Muscle of leg (tissue), 11 donors: ENCODE measurements around the gene UBASH3A. TPM values are rescaled to one million over a fixed set of nuclear protein-coding genes. Genes with fewer than 3 reads are reported as not detected.

ENCODE experiments used
- DNase-seq: peaks from one replicate; pipeline ENCODE4 v3.0.0; 2013
- H3K27ac ChIP-seq: one replicate; pipeline ENCODE4 v1.5.1; 2013; ENCODE audit warnings: mild to moderate bottlenecking, low read length, control low read depth
- H3K27me3 ChIP-seq: one replicate; pipeline ENCODE4 v1.6.1; 2013; ENCODE audit warnings: low read length; ENCODE audit not compliant: control insufficient read depth, insufficient read depth
- H3K36me3 ChIP-seq: one replicate; pipeline ENCODE4 v1.6.1; 2013; ENCODE audit warnings: low read length; ENCODE audit not compliant: control insufficient read depth, insufficient read depth
- H3K4me1 ChIP-seq: one replicate; pipeline ENCODE4 v1.6.1; 2013; ENCODE audit warnings: low read length; ENCODE audit not compliant: control insufficient read depth, insufficient read depth
- H3K4me3 ChIP-seq: one replicate; pipeline ENCODE4 v1.5.1; 2013; ENCODE audit warnings: low read length, control low read depth
- H3K9me3 ChIP-seq: replicated peaks from 2 replicates; pipeline ENCODE4 v1.6.1; 2013; ENCODE audit warnings: low read depth, low read length; ENCODE audit not compliant: control insufficient read depth
- WGBS: methylation state at CpG from one replicate; pipeline ENCODE4 v1.1.5; 2013; ENCODE audit warnings: missing lambda C conversion rate; ENCODE audit not compliant: insufficient coverage; 5-methylcytosine and 5-hydroxymethylcytosine counted together
- polyA plus RNA-seq, 8 donors: library from polyadenylated mRNA; unstranded; fragments of 120-200 nt; gene quantifications; one replicate each; pipeline versions ENCODE4 v1.2.1 to v1.2.3, GENCODE V29; 2013; ENCODE audit warnings: inconsistent platforms in 1 of 8, low replicate concordance in 1 of 8; ENCODE audit not compliant: insufficient read length in 8 of 8, insufficient read depth in 1 of 8
- total RNA-seq: library from RNA; stranded (reverse); fragments of 120-200 nt; gene quantifications from one replicate; pipeline ENCODE4 v1.2.4, GENCODE V29; 2013

UBASH3A gene
- total and polyA plus RNA-seq, 9 donors: 0.04 to 0.09 (median 0.08) TPM; not detected in 5

DNA sequence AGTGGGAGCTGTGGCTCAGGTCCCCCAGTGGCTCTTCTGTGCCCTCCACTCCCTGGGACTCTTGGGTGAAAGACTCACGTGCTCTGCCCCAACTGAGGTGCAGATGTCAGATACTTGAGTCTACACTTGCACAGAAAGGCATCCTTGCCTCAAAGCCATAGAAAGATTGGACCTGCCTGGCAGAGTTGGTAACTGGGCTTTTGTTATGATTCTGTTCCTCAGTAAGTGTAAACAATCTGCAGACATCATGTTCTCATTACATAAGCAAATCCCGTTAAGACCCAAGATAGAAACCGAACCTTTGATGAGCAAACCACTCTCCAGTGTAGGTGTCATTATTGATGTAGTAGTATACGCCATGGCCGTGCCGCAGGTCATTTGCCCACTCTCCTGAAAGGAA lies 82.4 kb downstream of the UBASH3A start:
- Histone ChIP-seq H3K4me3 (no peak overlapping the region), H3K36me3 (no peaks in the 10 kb centered on the region), H3K9me3 (no peaks in the 10 kb centered on the region), H3K4me1 (no peaks in the 10 kb centered on the region), H3K27me3 (no peaks in the 10 kb centered on the region), H3K27ac (no peak overlapping the region)
- 78% methylated on average over 4 of the region's 6 CpGs for WGBS
- no peak for DNase-seq

DNA sequence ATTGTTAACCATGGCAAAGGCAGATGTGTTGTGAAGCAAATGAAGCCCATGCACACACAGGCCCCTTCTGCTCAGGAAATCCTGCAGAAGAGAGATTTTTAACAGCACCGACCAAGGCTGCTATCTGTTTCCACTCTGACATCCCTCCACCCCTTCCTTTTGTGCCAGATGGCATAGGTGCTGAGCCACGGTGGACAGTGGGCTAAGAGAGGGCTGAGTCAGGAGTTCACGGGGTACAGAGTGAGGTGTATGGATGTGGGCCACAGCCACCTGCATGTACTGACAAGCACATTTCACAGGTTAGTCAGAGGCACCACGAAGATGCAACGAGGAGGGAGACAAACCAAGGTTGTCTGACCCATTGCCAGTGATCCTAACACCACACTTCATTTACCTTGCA lies 82.8 kb downstream of the UBASH3A start:
- Histone ChIP-seq H3K9me3 (no peaks in the 10 kb centered on the region), H3K4me3 (no peak overlapping the region), H3K27ac (no peak overlapping the region), H3K36me3 (no peaks in the 10 kb centered on the region), H3K27me3 (no peaks in the 10 kb centered on the region), H3K4me1 (no peaks in the 10 kb centered on the region)
- no peak for DNase-seq
- WGBS: 83% methylated on average over 2 of the region's 5 CpGs

DNA sequence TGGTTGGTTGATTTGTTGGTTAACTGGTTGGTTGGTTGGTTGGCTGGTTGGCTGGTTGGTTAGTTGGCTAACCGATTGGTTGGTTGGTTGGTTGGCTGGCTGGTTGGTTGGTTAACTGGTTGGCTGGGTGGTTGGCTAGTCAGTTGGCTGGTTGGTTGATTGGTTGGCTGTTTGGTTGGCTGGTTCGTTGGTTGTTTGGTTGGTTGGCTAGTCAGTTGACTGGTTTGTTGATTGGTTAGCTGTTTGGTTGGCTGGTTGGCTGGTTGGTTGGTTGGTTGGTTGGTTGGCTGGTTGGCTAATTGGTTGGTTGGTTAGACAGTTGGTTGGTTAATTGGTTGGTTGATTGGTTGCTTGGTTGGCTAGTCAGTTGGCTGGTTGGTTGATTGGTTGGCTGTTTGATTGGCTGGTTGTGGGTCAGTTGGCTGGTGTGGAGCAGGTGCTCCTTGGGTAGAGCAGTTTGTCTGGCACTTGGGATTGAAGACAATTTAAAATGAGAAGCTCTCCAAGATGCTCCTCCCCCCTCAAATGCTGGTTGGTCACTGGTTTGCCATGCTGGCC lies 85.4 kb downstream of the UBASH3A start:
- Histone ChIP-seq H3K4me1 (no peaks in the 10 kb centered on the region), H3K9me3 (no peaks in the 10 kb centered on the region), H3K4me3 (no peak overlapping the region), H3K27ac (no peak overlapping the region), H3K36me3 (no peaks in the 10 kb centered on the region), H3K27me3 (no peaks in the 10 kb centered on the region)
- 44% methylated on average over 2 of the region's 2 CpGs for WGBS
- DNase-seq: no peak

DNA sequence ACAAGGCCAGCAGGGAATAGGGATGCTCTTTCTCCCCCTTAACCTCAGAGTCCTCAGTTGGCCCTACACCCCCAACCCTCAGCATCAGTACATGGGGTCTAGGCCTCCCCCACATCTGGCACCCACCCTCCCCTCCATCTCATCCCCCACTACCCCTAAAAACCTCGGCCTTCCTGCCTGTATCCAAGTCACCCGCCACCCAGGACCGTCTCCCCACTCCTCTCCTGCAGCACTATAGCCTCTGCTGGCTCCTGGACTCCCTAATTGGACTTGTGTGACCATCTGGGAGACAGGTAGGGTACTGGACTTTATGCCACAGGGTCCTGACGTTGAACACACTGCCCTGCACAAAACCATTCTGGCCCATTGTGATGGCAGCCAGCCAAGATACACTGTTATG lies 86.3 kb downstream of the UBASH3A start:
- peaks cover under 1% of the 10 kb centered on the region for H3K27me3 ChIP-seq
- WGBS: 88% methylated on average over 2 of the region's 4 CpGs
- no peak overlapping the region for H3K27ac ChIP-seq
- no peaks in the 10 kb centered on the region for H3K36me3 ChIP-seq
- H3K4me1 ChIP-seq: no peaks in the 10 kb centered on the region
- DNase-seq: no peak
- no peaks in the 10 kb centered on the region for H3K9me3 ChIP-seq
- H3K4me3 ChIP-seq: no peak overlapping the region

DNA sequence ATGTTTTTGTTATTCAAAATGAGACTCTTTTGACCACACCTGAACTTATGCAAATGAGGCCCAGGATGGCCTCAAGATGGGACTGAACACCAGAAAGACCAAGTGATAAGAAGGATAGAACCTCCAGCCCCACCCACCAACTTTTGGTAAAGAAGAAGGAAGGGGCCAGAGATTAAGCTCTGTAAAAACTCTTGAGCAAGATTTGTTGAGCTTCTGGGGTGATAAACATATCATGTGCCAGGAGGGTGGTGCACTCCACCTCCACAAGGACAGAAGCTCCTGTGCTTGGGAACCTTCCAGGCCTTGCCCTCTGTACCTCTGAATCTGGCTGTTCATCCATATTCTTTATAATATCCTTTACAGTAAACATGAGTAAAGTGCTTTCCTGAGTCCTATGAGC lies 87.0 kb downstream of the UBASH3A start:
- no peak overlapping the region for H3K27ac ChIP-seq
- H3K36me3 ChIP-seq: no peaks in the 10 kb centered on the region
- peaks cover 5% of the 10 kb centered on the region for H3K4me1 ChIP-seq
- no peaks in the 10 kb centered on the region for H3K9me3 ChIP-seq
- H3K27me3 ChIP-seq: peaks cover 4% of the 10 kb centered on the region
- no peak overlapping the region for H3K4me3 ChIP-seq
- DNase-seq: no peak

DNA sequence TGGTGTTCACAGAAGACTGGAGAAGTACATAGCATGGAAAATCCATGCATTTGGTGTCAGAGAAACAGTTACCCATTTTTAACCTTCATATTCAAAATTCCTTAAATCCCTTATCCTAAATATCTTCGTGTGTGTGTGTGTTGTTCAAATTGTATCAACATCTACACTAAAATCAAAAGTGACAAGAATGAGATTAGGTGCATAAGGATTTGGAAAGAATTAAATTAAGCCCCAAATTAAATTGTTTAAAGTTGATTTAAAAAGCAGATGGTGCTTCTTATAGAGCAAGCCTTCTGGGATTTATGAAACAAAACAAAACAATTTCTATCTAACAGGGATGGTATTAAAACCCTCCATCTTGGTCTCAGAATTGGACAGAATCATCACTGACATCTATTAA lies 87.6 kb downstream of the UBASH3A start:
- H3K4me3 ChIP-seq: no peak overlapping the region
- peaks cover 7% of the 10 kb centered on the region for H3K4me1 ChIP-seq
- H3K36me3 ChIP-seq: no peaks in the 10 kb centered on the region
- H3K27me3 ChIP-seq: peaks cover 4% of the 10 kb centered on the region
- no peaks in the 10 kb centered on the region for H3K9me3 ChIP-seq
- H3K27ac ChIP-seq: no peak overlapping the region
- no CpG with 5 or more reads among the region's 1 CpG for WGBS
- no peak for DNase-seq

DNA sequence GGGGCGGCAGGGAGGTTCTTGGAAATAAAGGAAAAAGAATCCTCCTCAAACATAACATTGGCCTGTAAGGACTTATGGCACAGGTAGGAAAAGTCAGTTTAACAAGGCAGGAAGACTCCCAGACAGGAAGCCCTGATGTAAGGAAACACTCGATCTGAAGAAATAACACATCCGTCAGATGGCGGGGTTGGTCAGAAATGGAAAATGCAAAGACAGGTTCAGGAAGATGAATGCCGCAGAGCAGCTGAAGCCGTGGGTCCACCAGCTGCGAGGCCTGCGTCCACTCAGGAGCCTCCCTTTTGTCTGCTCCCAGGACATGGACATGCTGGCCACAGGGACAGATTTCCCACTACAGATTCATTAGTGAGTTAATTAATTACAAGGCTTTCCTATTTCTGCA lies 88.5 kb downstream of the UBASH3A start:
- H3K36me3 ChIP-seq: no peaks in the 10 kb centered on the region
- H3K27ac ChIP-seq: no peak overlapping the region
- peaks cover 4% of the 10 kb centered on the region for H3K27me3 ChIP-seq
- H3K4me1 ChIP-seq: peaks cover 14% of the 10 kb centered on the region
- no peaks in the 10 kb centered on the region for H3K9me3 ChIP-seq
- H3K4me3 ChIP-seq: no peak overlapping the region
- 60% methylated on average over 6 of the region's 8 CpGs for WGBS
- DNase-seq: no peak

DNA sequence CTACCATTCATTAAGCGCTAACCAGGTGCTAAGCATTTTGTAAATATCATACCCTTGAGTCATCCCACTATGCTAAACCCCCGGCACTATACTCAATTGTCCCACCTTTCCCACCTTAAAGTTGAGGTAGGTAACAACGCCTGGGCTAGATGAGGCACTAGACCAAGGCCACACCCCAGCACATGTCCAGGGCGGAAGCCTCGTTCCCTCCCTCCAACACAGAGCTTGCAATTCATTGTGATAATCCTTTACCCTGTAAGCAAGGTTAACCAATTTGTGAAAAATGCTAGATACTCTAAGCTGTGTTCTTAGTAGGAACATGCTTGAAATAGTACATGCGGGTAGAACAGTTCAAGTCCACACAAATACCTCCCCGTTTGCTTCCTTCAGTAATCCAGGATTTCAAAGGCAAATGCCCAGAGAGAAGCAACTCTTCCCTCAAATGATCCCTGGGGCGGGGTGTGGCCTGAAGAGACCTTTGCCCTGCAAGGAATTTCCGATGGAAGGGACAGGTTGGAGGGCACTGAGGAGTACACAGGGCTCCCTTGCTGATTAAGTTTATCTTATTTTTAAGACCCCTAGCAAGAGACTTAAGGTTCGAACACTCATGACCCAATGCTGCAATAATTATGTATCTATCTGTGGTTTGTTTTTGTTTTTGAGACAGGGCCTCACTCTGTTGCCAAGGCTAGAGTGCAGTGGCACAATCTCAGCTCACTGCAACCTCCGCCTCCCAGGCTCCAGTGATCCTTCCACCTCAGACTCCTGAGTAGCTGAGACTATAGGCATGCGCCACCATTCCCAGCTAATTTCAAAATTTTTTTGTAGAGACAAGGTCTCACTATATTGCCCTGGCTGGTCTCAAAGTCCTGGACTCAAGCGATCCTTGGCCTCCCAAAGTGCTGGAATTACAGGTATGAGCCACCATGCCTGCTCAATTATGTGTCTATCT lies 89.7 kb downstream of the UBASH3A start:
- H3K4me1 ChIP-seq: peaks cover 14% of the 10 kb centered on the region
- no peaks in the 10 kb centered on the region for H3K36me3 ChIP-seq
- 84% methylated on average over 4 of the region's 13 CpGs for WGBS

DNA sequence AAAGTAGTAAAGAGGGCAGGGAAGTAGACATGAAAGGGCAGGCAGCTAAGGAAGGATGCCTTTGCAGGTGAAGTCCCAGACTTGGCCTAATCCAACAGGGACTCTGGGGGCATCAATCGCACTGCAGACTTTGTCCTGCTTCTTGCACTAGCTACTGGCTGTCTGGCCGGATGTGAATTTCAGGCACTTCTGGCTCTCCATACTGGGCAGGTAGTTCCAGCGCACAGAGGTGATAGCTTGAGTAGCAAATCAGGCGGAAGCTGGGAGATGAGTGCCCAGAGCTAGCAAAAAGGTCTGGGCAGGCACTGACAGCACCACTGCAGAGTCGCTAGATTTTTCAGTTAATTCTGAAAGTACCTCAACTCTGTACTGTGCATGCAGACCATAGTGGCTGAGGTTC lies 91.3 kb downstream of the UBASH3A start:
- Histone ChIP-seq H3K4me3 (no peak overlapping the region), H3K9me3 (no peaks in the 10 kb centered on the region), H3K27ac (no peak overlapping the region), H3K27me3 (peaks cover 4% of the 10 kb centered on the region), H3K36me3 (no peaks in the 10 kb centered on the region), H3K4me1 (peaks cover 14% of the 10 kb centered on the region)
- DNase-seq: no peak
- WGBS: 85% methylated on average over 4 of the region's 5 CpGs

More for the DNA sequence above, 89.7 kb downstream of the UBASH3A start:
- no peaks in the 10 kb centered on the region for H3K9me3 ChIP-seq
- DNase-seq: no peak
- peaks cover 4% of the 10 kb centered on the region for H3K27me3 ChIP-seq
- H3K27ac ChIP-seq: no peak overlapping the region
- no peak overlapping the region for H3K4me3 ChIP-seq

DNA sequence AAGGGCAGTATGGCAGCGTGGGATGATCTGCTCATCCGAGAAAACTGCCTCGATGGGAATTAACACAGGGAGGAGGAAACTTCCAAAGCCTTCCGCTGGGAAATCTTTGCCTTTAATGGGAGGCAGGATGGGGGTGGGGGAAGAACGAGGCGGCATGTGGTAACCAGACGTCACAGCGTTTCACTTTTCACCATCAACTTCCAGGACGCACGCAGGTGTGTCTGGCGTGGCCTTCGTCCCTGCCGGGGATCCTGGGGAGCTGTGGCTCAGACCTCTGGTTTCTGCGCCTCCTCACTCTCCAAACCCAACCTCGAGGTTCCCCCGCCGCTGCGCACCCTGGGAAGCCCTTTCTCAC lies 92.0 kb downstream of the UBASH3A start:
- Histone ChIP-seq H3K27me3 (peaks cover 4% of the 10 kb centered on the region), H3K27ac (no peak overlapping the region), H3K4me1 (peaks cover 14% of the 10 kb centered on the region), H3K9me3 (no peaks in the 10 kb centered on the region), H3K36me3 (no peaks in the 10 kb centered on the region), H3K4me3 (peak overlapping the region; percentile 76)
- WGBS: 0% methylated on average over 14 of the region's 18 CpGs
- DNase-seq: peak; percentile 47
